ENCODE measurements around the gene TGFBR1.

- TF ChIP-seq POLR2A (IDR thresholded peaks at IDR 0.05), result no peak
- no peak for TF ChIP-seq CTCF (IDR thresholded peaks at IDR 0.05)
Observed at GRCh38 chr9:99146574-99146973, 41.7 kb downstream of the TGFBR1 start.
